NCI-H1436 (cell line): Measurements from ENCODE around the gene BMP2K.
"Not testable (repeated sequence)": the region's sequence is repeated elsewhere in the genome, so short reads cannot be mapped to it uniquely, and the experiment has no call there.

Source experiments
- DNase-seq: peaks from one replicate; lab custom pipeline; 2025; lab: John Stamatoyannopoulos, UW

BMP2K gene

GRCh38 chr4:78795594-78796416, 19.7 kb downstream of the BMP2K start:
- not testable (repeated sequence) for DNase-seq

- no peak for DNase-seq
Observed at GRCh38 chr4:78796526-78796925, 20.4 kb downstream of the BMP2K start.

GRCh38 chr4:78797777-78798284, 21.7 kb downstream of the BMP2K start:
- no peak for DNase-seq

- DNase-seq: no peak
Observed at GRCh38 chr4:78799551-78800495, 23.7 kb downstream of the BMP2K start.

- no peak for DNase-seq
Observed at GRCh38 chr4:78800965-78801364, 24.8 kb downstream of the BMP2K start.

GRCh38 chr4:78803983-78804382, 27.8 kb downstream of the BMP2K start:
- DNase-seq: no peak

GRCh38 chr4:78806943-78807460, 30.9 kb downstream of the BMP2K start:
- no peak for DNase-seq

GRCh38 chr4:78809295-78809694, 33.1 kb downstream of the BMP2K start:
- no peak for DNase-seq

GRCh38 chr4:78809928-78810835, 34.0 kb downstream of the BMP2K start:
- DNase-seq: no peak

- DNase-seq: no peak
Observed at GRCh38 chr4:78811034-78811433, 34.9 kb downstream of the BMP2K start.

GRCh38 chr4:78818530-78819079, 42.5 kb downstream of the BMP2K start:
- no peak for DNase-seq

- no peak for DNase-seq
Observed at GRCh38 chr4:78824001-78824400, 47.9 kb downstream of the BMP2K start.

GRCh38 chr4:78827191-78827590, 51.0 kb downstream of the BMP2K start:
- DNase-seq: no peak

GRCh38 chr4:78829296-78829695, 53.1 kb downstream of the BMP2K start:
- DNase-seq: no peak

- not testable (repeated sequence) for DNase-seq
Observed at GRCh38 chr4:78839676-78840075, 63.5 kb downstream of the BMP2K start.

GRCh38 chr4:78840286-78840685, 64.1 kb downstream of the BMP2K start:
- DNase-seq: not testable (repeated sequence)

- no peak for DNase-seq
Observed at GRCh38 chr4:78845472-78845871, 69.3 kb downstream of the BMP2K start.

GRCh38 chr4:78846258-78846657, 70.1 kb downstream of the BMP2K start:
- DNase-seq: no peak

GRCh38 chr4:78862314-78862737, 86.2 kb downstream of the BMP2K start:
- no peak for DNase-seq

GRCh38 chr4:78863254-78863869, 87.2 kb downstream of the BMP2K start:
- no peak for DNase-seq

- no peak for DNase-seq
Observed at GRCh38 chr4:78863991-78864390, 87.8 kb downstream of the BMP2K start.
